Natural killer cell (primary cell): Measurements from ENCODE around the gene LNX1. TPM values are rescaled to one million over a fixed set of nuclear protein-coding genes. Genes with fewer than 3 reads are reported as not detected.

Source experiments
- ATAC-seq, 3 donors: fragments of 150-1000 bp in 2 of 3; fragments of 200-7000 bp in 1 of 3; cut with Tn5 transposase; 1 replicate in 1 of 3; 2 replicates in 2 of 3; pipeline ENCODE4 v1.10.0; 2021; ENCODE audit warnings: mild to moderate bottlenecking in 2 of 3, moderate library complexity in 2 of 3
- DNase-seq, 2 donors: peaks; one replicate each; pipeline versions ENCODE4 v3.0.0 to v3.0.0-alpha.2; 2013 to 2021; ENCODE audit warnings: mixed read lengths in 1 of 2
- H3K27ac ChIP-seq: one replicate; pipeline ENCODE4 v1.5.1; 2013; ENCODE audit warnings: mild to moderate bottlenecking, low read length
- H3K27me3 ChIP-seq: one replicate; pipeline ENCODE4 v1.6.1; 2013; ENCODE audit warnings: low read length; ENCODE audit not compliant: control insufficient read depth, insufficient read depth
- H3K36me3 ChIP-seq: one replicate; pipeline ENCODE4 v1.6.1; 2013; ENCODE audit warnings: low read length; ENCODE audit not compliant: control insufficient read depth, insufficient read depth
- H3K4me1 ChIP-seq: one replicate; pipeline ENCODE4 v1.6.1; 2013; ENCODE audit warnings: low read length; ENCODE audit not compliant: control insufficient read depth, insufficient read depth
- H3K4me3 ChIP-seq: one replicate; pipeline ENCODE4 v1.5.1; 2013; ENCODE audit warnings: low read length
- H3K9me3 ChIP-seq: one replicate; pipeline ENCODE4 v1.6.1; 2013; ENCODE audit warnings: low read length; ENCODE audit not compliant: control insufficient read depth, insufficient read depth
- H3K27ac Mint-ChIP-seq, 2 donors: one replicate each; pipeline ENCODE4 v1.8.0; 2022; ENCODE audit warnings: mild to moderate bottlenecking in 2 of 2, mixed read lengths in 2 of 2, moderate library complexity in 1 of 2
- H3K27me3 Mint-ChIP-seq, 2 donors: one replicate each; pipeline ENCODE4 v1.8.0; 2022; ENCODE audit warnings: low read depth in 2 of 2, mixed read lengths in 2 of 2
- H3K36me3 Mint-ChIP-seq: one replicate; pipeline ENCODE4 v1.8.0; 2022; ENCODE audit warnings: mixed read lengths
- H3K4me1 Mint-ChIP-seq, 2 donors: one replicate each; pipeline ENCODE4 v1.8.0; 2022; ENCODE audit warnings: mixed read lengths in 2 of 2
- H3K4me3 Mint-ChIP-seq: one replicate; pipeline ENCODE4 v1.8.0; 2022; ENCODE audit warnings: mild to moderate bottlenecking, moderate library complexity, mixed read lengths
- H3K9me3 Mint-ChIP-seq, 2 donors: one replicate each; pipeline ENCODE4 v1.8.0; 2022; ENCODE audit warnings: mixed read lengths in 2 of 2
- WGBS: methylation state at CpG from one replicate; pipeline ENCODE4 v1.1.7; 2013; ENCODE audit warnings: missing lambda C conversion rate; ENCODE audit not compliant: insufficient coverage; 5-methylcytosine and 5-hydroxymethylcytosine counted together
- intact Hi-C: fragments of 100-400 bp; cut with micrococcal nuclease; formaldehyde crosslinking; loops from one replicate; pipeline ENCODE4 v1.14.2; 2022
- total RNA-seq, 4 donors: library from RNA; stranded (reverse); fragments of 120-200 nt in 1 of 4; gene quantifications; one replicate each; pipeline versions ENCODE4 v1.2.3 to v1.2.4, GENCODE V29; 2013 to 2022
- TF ChIP-seq, protein P1 (sequence below): fragments of 200-600 bp; IDR thresholded peaks from one replicate; pipeline ENCODE4 v1.8.0; 2022; ENCODE audit warnings: antibody characterized with exemption

Gene LNX1
- total RNA-seq, 3 donors from 2014 or later (not counting 1 experiment from before 2014, with no cell fraction given), result not detected

DNA sequence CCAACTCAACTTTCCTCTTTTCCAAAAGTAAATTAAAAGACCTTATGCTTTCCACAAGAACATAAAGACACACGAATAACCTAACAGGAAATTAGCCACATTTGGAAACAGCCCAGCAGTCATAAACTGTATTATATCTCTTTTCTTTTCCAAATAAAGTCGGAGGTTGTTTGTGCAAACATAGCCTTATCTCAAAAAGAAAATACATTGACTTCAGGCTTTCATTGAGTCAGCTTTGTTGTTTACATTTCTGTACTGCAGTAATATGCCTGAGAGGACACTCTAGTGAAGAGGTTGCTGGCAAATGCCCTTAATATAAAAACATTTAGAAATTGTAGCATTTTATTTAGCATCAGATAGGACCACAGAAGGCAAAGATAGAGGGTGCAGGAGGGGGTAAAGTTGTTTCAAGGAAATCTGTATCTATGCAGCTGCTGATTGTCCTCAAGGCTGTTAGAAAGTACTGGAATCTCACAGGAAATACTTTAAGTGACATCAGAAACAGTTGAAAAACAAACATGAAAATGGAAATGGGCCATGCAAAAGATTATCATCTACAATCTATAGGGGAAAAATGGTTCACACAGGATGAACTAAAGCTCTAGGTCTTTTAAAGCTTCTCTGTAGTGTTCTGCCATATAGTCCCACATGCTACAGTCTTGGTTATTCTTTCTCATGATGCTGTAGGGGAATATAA, 14.5 kb downstream of the LNX1 start:
- Mint-ChIP-seq H3K4me3 (no peak overlapping the region), H3K36me3 (no peaks in the 10 kb centered on the region), H3K4me1 (no peaks in the 10 kb centered on the region), H3K9me3 (no peaks in the 10 kb centered on the region), H3K27ac (no peak overlapping the region), H3K27me3 (no peaks in the 10 kb centered on the region)
- intact Hi-C loops, result no loop called here
- Histone ChIP-seq H3K36me3 (no peaks in the 10 kb centered on the region), H3K4me3 (no peak overlapping the region), H3K27ac (no peak overlapping the region), H3K9me3 (no peaks in the 10 kb centered on the region), H3K27me3 (no peaks in the 10 kb centered on the region), H3K4me1 (no peaks in the 10 kb centered on the region)
- WGBS, result 39% methylated on average over 2 of the region's 2 CpGs
- no peak for DNase-seq
- ATAC-seq, result no peak
- TF ChIP-seq, protein P1, sequence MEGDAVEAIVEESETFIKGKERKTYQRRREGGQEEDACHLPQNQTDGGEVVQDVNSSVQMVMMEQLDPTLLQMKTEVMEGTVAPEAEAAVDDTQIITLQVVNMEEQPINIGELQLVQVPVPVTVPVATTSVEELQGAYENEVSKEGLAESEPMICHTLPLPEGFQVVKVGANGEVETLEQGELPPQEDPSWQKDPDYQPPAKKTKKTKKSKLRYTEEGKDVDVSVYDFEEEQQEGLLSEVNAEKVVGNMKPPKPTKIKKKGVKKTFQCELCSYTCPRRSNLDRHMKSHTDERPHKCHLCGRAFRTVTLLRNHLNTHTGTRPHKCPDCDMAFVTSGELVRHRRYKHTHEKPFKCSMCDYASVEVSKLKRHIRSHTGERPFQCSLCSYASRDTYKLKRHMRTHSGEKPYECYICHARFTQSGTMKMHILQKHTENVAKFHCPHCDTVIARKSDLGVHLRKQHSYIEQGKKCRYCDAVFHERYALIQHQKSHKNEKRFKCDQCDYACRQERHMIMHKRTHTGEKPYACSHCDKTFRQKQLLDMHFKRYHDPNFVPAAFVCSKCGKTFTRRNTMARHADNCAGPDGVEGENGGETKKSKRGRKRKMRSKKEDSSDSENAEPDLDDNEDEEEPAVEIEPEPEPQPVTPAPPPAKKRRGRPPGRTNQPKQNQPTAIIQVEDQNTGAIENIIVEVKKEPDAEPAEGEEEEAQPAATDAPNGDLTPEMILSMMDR, result no peak

DNA sequence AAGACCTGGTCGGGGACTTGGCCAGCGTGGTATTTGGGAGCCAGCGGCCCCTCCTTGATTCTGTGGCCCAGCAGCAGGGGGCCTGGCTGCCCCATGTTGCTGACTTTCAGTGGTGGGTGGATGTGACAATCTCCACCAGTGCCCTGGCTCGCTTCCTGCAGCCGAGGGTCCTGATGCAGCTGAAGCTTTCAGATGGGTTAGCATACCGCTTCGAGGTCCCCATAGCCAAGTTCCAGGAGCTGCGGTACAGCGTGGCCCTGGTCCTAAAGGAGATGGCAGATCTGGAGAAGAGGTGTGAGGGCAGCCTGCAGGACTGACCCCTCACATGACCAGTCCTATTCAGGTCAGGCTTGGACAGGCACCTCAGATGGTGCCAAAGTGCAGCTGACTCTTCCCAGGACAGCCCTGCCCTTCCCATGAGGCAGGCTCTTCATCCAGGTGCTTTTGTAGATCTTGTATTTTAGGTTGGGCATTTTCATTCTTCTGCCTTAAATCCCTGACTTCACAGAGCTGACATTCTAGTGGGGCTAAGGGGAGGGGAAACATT, 15.1 kb downstream of the LNX1 start:
- Histone ChIP-seq H3K9me3 (no peaks in the 10 kb centered on the region), H3K27me3 (no peaks in the 10 kb centered on the region), H3K4me1 (no peaks in the 10 kb centered on the region), H3K36me3 (no peaks in the 10 kb centered on the region), H3K4me3 (no peak overlapping the region), H3K27ac (no peak overlapping the region)
- intact Hi-C loops, result no loop called here
- 91% methylated on average over 9 of the region's 9 CpGs for WGBS
- ATAC-seq (no peak), DNase-seq (no peak)
- Mint-ChIP-seq H3K9me3 (peaks cover 0 to 2% of the 10 kb centered on the region in 2 donors), H3K4me3 (no peak overlapping the region), H3K27me3 (no peaks in the 10 kb centered on the region), H3K27ac (no peak overlapping the region), H3K4me1 (no peaks in the 10 kb centered on the region), H3K36me3 (no peaks in the 10 kb centered on the region)
- TF ChIP-seq, protein P1, result no peak

DNA sequence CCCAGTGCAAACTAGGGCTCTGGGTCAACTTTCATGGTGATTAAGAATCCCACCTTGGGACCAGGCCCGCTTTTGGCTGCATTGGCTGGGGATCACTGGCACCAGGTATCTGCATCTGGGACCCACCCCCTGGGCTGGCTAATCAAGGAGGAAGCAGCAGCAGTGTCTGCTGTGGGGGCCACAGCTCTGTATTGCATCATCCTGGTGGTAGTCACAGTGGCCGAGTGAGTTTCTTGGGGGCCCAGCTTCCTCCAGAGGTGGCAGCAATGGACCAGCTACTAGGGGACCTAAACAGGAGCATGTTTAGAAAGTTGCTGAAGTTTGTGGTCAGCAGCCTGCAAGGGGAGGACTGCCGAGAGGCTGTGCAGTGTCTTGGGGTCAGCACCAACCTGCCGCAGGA, 15.7 kb downstream of the LNX1 start:
- Histone ChIP-seq H3K27ac (no peak overlapping the region), H3K36me3 (no peaks in the 10 kb centered on the region), H3K4me3 (no peak overlapping the region), H3K4me1 (no peaks in the 10 kb centered on the region), H3K27me3 (no peaks in the 10 kb centered on the region), H3K9me3 (no peaks in the 10 kb centered on the region)
- DNase-seq (no peak), ATAC-seq (no peak)
- Mint-ChIP-seq H3K36me3 (no peaks in the 10 kb centered on the region), H3K4me1 (no peaks in the 10 kb centered on the region), H3K27me3 (no peaks in the 10 kb centered on the region), H3K9me3 (peaks cover 0 to 2% of the 10 kb centered on the region in 2 donors), H3K27ac (no peak overlapping the region), H3K4me3 (no peak overlapping the region)
- intact Hi-C loops, result no loop called here
- TF ChIP-seq, protein P1, result no peak
- WGBS, result 81% methylated on average over 4 of the region's 4 CpGs

DNA sequence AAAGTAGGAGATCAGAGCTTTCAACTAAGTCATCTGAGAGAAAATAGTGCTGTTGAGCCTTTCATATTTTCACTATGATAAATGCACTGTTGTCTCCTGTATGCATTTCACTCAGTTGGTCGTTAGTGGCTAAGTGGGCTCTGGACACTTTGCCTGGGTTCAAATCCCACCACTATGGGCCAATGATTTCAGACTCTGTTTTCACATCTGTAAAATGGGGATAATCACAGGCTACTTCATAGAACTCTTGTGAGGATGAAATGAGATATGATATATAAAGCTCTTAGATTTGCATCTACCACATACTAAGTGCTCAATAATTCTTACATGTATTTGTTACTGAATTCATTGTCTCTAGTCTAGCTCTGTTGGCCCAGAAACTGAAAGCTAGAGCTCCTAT, 16.8 kb downstream of the LNX1 start:
- TF ChIP-seq, protein P1, result no peak
- ATAC-seq (no peak), DNase-seq (no peak)
- Mint-ChIP-seq H3K9me3 (peaks cover 0 to 2% of the 10 kb centered on the region in 2 donors), H3K36me3 (no peaks in the 10 kb centered on the region), H3K27ac (no peak overlapping the region), H3K4me3 (no peak overlapping the region), H3K27me3 (no peaks in the 10 kb centered on the region), H3K4me1 (no peaks in the 10 kb centered on the region)
- H3K27me3 ChIP-seq, result no peaks in the 10 kb centered on the region
- H3K4me3 ChIP-seq, result no peak overlapping the region
- H3K4me1 ChIP-seq, result no peaks in the 10 kb centered on the region
- WGBS, result 83% methylated on average over 1 of the region's 1 CpG
- intact Hi-C loops, result no loop called here
- no peaks in the 10 kb centered on the region for H3K36me3 ChIP-seq
- H3K9me3 ChIP-seq, result no peaks in the 10 kb centered on the region
- no peak overlapping the region for H3K27ac ChIP-seq
